Measurements from ENCODE around the gene SELENOM. TPM values are rescaled to one million over a fixed set of nuclear protein-coding genes. Genes with fewer than 3 reads are reported as not detected.
"Not testable (repeated sequence)": the region's sequence is repeated elsewhere in the genome, so short reads cannot be mapped to it uniquely, and the experiment has no call there.

SELENOM gene
- total RNA-seq, 1 experiment from 2014 or later: 2.0 TPM

- Mint-ChIP-seq H3K36me3 (ENCODE audit: insufficient read depth, unreplicated experiment) (peaks cover 20% of the 10 kb centered on the region), H3K27me3 (ENCODE audit: insufficient read depth, unreplicated experiment) (no peaks in the 10 kb centered on the region), H3K4me3 (ENCODE audit: unreplicated experiment) (no peak overlapping the region), H3K27ac (ENCODE audit: unreplicated experiment) (no peak overlapping the region), H3K4me1 (ENCODE audit: low read depth, unreplicated experiment) (peaks cover 12% of the 10 kb centered on the region), H3K9me3 (ENCODE audit: unreplicated experiment) (no peaks in the 10 kb centered on the region)
- Histone ChIP-seq H3K36me3 (ENCODE audit: control insufficient read depth, insufficient read depth, low read length) (no peaks in the 10 kb centered on the region; the same call in 1 of the 2 replicates), H3K4me1 (peaks cover 19% of the 10 kb centered on the region), H3K27me3 (replicated peaks; ENCODE audit: control insufficient read depth, insufficient read depth, low read length) (no peaks in the 10 kb centered on the region), H3K9me3 (no peaks in the 10 kb centered on the region), H3K4me3 (ENCODE audit: low read depth, low read length) (no peak overlapping the region)
- CTCF ChIA-PET: no interaction called here
- intact Hi-C loops (cut with micrococcal nuclease; ENCODE audit: unreplicated experiment): no loop called here
- no peak for DNase-seq
- POLR2A ChIA-PET: no interaction called here
- no TSS peak for BruUV-seq (replicated peaks)
- TF ChIP-seq, protein P1, sequence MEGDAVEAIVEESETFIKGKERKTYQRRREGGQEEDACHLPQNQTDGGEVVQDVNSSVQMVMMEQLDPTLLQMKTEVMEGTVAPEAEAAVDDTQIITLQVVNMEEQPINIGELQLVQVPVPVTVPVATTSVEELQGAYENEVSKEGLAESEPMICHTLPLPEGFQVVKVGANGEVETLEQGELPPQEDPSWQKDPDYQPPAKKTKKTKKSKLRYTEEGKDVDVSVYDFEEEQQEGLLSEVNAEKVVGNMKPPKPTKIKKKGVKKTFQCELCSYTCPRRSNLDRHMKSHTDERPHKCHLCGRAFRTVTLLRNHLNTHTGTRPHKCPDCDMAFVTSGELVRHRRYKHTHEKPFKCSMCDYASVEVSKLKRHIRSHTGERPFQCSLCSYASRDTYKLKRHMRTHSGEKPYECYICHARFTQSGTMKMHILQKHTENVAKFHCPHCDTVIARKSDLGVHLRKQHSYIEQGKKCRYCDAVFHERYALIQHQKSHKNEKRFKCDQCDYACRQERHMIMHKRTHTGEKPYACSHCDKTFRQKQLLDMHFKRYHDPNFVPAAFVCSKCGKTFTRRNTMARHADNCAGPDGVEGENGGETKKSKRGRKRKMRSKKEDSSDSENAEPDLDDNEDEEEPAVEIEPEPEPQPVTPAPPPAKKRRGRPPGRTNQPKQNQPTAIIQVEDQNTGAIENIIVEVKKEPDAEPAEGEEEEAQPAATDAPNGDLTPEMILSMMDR (IDR thresholded peaks at IDR 0.05; ENCODE audit: insufficient read depth in 1 of 2, low read depth in 1 of 2, low read length in 1 of 2, severe bottlenecking in 1 of 2, unreplicated experiment in 1 of 2): no peak
Observed at GRCh38 chr22:31075961-31076360, 31.4 kb downstream of the SELENOM start.

DNA sequence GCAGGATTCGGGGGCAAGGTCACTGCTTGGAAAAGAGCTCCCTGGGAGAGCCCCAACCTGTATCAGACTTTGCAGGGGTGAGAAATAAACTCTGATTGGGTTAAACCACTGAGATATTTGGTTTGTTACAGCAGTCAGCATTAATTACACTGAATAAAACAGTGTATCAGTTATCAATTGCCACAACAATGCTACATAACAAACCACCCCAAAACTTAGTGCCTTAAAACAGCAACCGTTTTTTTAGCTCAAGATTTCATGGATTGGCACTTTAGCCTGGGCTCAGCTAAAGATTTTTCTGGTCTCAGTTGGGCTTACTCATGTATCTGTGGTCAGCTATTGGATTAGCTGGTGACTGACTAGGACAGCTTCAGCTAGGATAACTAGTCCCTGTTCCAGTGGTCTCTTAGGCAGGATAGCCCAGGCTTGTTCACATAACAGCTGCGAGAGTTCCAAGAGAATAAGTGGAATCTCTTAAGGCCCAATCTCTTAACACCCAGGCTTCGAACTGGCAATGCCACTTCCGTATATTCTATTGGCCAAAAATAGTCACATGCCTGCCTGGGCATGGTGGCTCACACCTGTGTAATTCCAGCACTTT lies 33.7 kb downstream of the SELENOM start:
- H3K4me3 Mint-ChIP-seq (ENCODE audit: unreplicated experiment); H3K27ac Mint-ChIP-seq (ENCODE audit: unreplicated experiment); CTCF ChIA-PET; H3K36me3 ChIP-seq (ENCODE audit: control insufficient read depth, insufficient read depth, low read length); H3K36me3 Mint-ChIP-seq (ENCODE audit: insufficient read depth, unreplicated experiment); BruUV-seq (replicated peaks); POLR2A ChIA-PET; H3K4me3 ChIP-seq (ENCODE audit: low read depth, low read length); intact Hi-C loops (cut with micrococcal nuclease; ENCODE audit: unreplicated experiment); H3K9me3 Mint-ChIP-seq (ENCODE audit: unreplicated experiment); DNase-seq; H3K27me3 ChIP-seq (replicated peaks; ENCODE audit: control insufficient read depth, insufficient read depth, low read length); H3K9me3 ChIP-seq; H3K27me3 Mint-ChIP-seq (ENCODE audit: insufficient read depth, unreplicated experiment): not testable (repeated sequence)
- H3K4me1 Mint-ChIP-seq (ENCODE audit: low read depth, unreplicated experiment): peaks cover 22% of the 10 kb centered on the region
- H3K4me1 ChIP-seq: peaks cover 14% of the 10 kb centered on the region; the same call in 1 of the 2 replicates

GRCh38 chr22:31073125-31073524 lies 34.2 kb downstream of the SELENOM start:
- BruUV-seq (replicated peaks); H3K9me3 Mint-ChIP-seq (ENCODE audit: unreplicated experiment); POLR2A ChIA-PET; H3K4me3 ChIP-seq (ENCODE audit: low read depth, low read length); H3K27ac Mint-ChIP-seq (ENCODE audit: unreplicated experiment); H3K36me3 ChIP-seq (ENCODE audit: control insufficient read depth, insufficient read depth, low read length); H3K36me3 Mint-ChIP-seq (ENCODE audit: insufficient read depth, unreplicated experiment); intact Hi-C loops (cut with micrococcal nuclease; ENCODE audit: unreplicated experiment); CTCF ChIA-PET; H3K27me3 ChIP-seq (replicated peaks; ENCODE audit: control insufficient read depth, insufficient read depth, low read length); DNase-seq; H3K27me3 Mint-ChIP-seq (ENCODE audit: insufficient read depth, unreplicated experiment); H3K4me3 Mint-ChIP-seq (ENCODE audit: unreplicated experiment); H3K9me3 ChIP-seq: not testable (repeated sequence)
- H3K4me1 Mint-ChIP-seq (ENCODE audit: low read depth, unreplicated experiment): peaks cover 20% of the 10 kb centered on the region
- peaks cover 12% of the 10 kb centered on the region; the same call in 1 of the 2 replicates for H3K4me1 ChIP-seq

DNA sequence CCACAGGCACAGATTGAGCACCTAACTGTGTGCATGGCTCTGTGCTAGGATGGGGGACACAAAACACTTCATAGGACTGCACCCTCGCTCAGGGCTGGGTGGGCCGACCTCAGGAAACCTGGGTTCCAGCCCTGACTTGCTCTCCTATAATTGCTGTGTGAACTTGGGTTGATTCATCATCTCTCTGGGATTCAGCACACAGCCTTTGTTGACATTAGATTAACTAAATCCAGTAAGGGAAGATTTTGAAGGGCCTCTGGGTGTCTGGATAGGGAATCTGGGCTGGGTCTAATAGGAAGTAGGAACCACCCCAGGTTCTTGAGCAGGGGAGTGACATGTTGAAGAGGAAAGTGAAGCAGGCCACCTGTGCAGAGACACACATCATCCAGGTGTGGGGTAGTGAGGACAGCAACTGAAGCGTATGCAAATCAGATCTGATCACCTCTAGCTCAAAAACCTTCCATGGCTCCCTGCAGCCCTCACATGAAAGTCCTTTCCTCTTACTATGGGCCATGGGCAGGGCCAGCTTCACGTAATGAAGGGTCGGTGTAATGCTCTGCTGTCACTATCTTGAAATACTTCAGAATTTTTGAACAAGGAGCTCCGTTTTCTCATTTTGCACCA lies 37.6 kb downstream of the SELENOM start:
- not testable (repeated sequence) for DNase-seq

More for the DNA sequence above, 37.6 kb downstream of the SELENOM start:
- H3K27me3 ChIP-seq (replicated peaks; ENCODE audit: control insufficient read depth, insufficient read depth, low read length); BruUV-seq (replicated peaks); H3K27me3 Mint-ChIP-seq (ENCODE audit: insufficient read depth, unreplicated experiment); intact Hi-C loops (cut with micrococcal nuclease; ENCODE audit: unreplicated experiment); H3K36me3 Mint-ChIP-seq (ENCODE audit: insufficient read depth, unreplicated experiment); H3K4me3 ChIP-seq (ENCODE audit: low read depth, low read length); H3K27ac Mint-ChIP-seq (ENCODE audit: unreplicated experiment); H3K4me3 Mint-ChIP-seq (ENCODE audit: unreplicated experiment); H3K36me3 ChIP-seq (ENCODE audit: control insufficient read depth, insufficient read depth, low read length); H3K9me3 Mint-ChIP-seq (ENCODE audit: unreplicated experiment); H3K9me3 ChIP-seq: not testable (repeated sequence)
- peaks cover 25% of the 10 kb centered on the region for H3K4me1 Mint-ChIP-seq (ENCODE audit: low read depth, unreplicated experiment)
- ChIA-PET CTCF (interaction anchor here (0.7 kb wide), 3 partner anchors 18 to 148 kb away, joined by 3 to 15 read pairs (median 3); partner anchors contain the start of gene SELENOM), POLR2A (interaction anchor here (1.7 kb wide), 1 partner anchor 100 kb away, joined by 6 read pairs; the partner anchor contains the start of gene TUG1)
- peaks cover 16% of the 10 kb centered on the region; the same call in 1 of the 2 replicates for H3K4me1 ChIP-seq
